ENCODE measurements around the gene F3.

DNA sequence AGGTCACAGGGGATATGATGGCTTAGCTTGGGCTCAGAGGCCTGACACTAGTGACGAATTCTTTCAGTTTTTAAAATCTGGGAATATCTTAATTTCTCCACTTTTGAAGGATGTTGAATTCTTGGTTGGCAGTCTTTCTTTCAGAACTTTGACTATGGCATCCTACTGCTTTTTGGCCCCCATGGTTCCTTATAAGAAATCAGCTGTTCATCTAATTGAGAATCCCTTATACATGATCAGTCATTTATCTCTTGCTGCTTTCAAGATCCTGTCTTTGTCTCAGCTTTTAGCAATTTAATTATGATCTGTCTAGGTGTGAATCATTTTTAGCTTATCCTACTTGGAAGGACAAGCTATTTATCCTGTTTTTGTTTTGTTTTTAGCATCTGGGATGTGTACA is 31.2 kb upstream of the F3 start:
- TF ChIP-seq CTCF (IDR thresholded peaks at IDR 0.05) (no peak), HMGXB4 (CRISPR knock-in tag; IDR thresholded peaks at IDR 0.05) (no peak), CREB1 (CRISPR knock-in tag; IDR thresholded peaks at IDR 0.05) (no peak), ATF2 (CRISPR knock-in tag; IDR thresholded peaks at IDR 0.05; ENCODE audit: borderline replicate concordance, low read depth) (no peak)

Data from WTC11 (cell line).